ENCODE measurements around the gene MED12L.
"Not testable (repeated sequence)": the region's sequence is repeated elsewhere in the genome, so short reads cannot be mapped to it uniquely, and the experiment has no call there.

Gene MED12L

GRCh38 chr3:151387842-151388241 is 302.4 kb downstream of the MED12L start:
- H3K4me3 ChIP-seq (ENCODE audit: low read depth, low read length), result no peak overlapping the region
- TF ChIP-seq CTCF (IDR thresholded peaks at IDR 0.05; ENCODE audit: low read depth, low read length), result no peak

- H3K4me3 ChIP-seq (ENCODE audit: low read depth, low read length), result no peak overlapping the region
- TF ChIP-seq CTCF (IDR thresholded peaks at IDR 0.05; ENCODE audit: low read depth, low read length), result no peak
Measured at GRCh38 chr3:151391720-151392119, 306.3 kb downstream of the MED12L start.

GRCh38 chr3:151392191-151392590 is 306.7 kb downstream of the MED12L start:
- H3K4me3 ChIP-seq (ENCODE audit: low read depth, low read length), result not testable (repeated sequence)

- TF ChIP-seq CTCF (IDR thresholded peaks at IDR 0.05; ENCODE audit: low read depth, low read length), result no peak
- no peak overlapping the region for H3K4me3 ChIP-seq (ENCODE audit: low read depth, low read length)
Measured at GRCh38 chr3:151393146-151393830, 307.8 kb downstream of the MED12L start.

GRCh38 chr3:151393941-151394340 is 308.5 kb downstream of the MED12L start:
- no peak for TF ChIP-seq CTCF (IDR thresholded peaks at IDR 0.05; ENCODE audit: low read depth, low read length)
- H3K4me3 ChIP-seq (ENCODE audit: low read depth, low read length), result no peak overlapping the region

GRCh38 chr3:151394611-151395010 is 309.1 kb downstream of the MED12L start:
- H3K4me3 ChIP-seq (ENCODE audit: low read depth, low read length), result no peak overlapping the region
- TF ChIP-seq CTCF (IDR thresholded peaks at IDR 0.05; ENCODE audit: low read depth, low read length), result no peak

- no peak overlapping the region for H3K4me3 ChIP-seq (ENCODE audit: low read depth, low read length)
- TF ChIP-seq CTCF (IDR thresholded peaks at IDR 0.05; ENCODE audit: low read depth, low read length), result no peak
Measured at GRCh38 chr3:151395806-151396205, 310.3 kb downstream of the MED12L start.

GRCh38 chr3:151398895-151399294 is 313.4 kb downstream of the MED12L start:
- H3K4me3 ChIP-seq (ENCODE audit: low read depth, low read length), result no peak overlapping the region
- TF ChIP-seq CTCF (IDR thresholded peaks at IDR 0.05; ENCODE audit: low read depth, low read length), result no peak
